NCI-H1436 (cell line): ENCODE results near the gene RAB43.
"Not testable (repeated sequence)": the region's sequence is repeated elsewhere in the genome, so short reads cannot be mapped to it uniquely, and the experiment has no call there.

Experiments
- DNase-seq: peaks from one replicate; lab custom pipeline; 2025; lab: John Stamatoyannopoulos, UW

Gene RAB43

GRCh38 chr3:129121016-129121791 lies 400 bp downstream of the RAB43 start:
- no peak for DNase-seq

- DNase-seq = no peak
Measured at GRCh38 chr3:129120254-129121004, 1.2 kb downstream of the RAB43 start.

GRCh38 chr3:129119365-129120100 lies 2.1 kb downstream of the RAB43 start:
- DNase-seq = no peak

DNA sequence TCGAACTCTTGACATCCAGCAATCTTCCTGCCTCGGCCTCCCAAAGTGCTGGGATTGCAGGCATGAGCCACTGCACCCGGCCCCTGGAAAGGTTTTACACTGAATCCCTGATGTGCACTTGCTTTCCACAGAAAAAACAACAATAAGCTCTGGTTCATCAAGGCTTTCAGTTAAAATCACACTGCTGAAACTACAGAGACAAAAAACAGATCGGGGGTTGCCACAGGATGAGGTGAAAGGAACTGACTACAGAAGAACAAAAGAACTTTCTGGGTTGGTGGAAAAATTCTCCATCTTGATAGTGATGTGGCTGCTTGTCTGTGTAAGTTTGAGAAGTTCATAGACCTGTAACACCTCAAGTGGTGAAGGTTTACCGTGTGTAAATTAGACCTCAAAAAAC lies 2.9 kb downstream of the RAB43 start:
- DNase-seq = no peak

GRCh38 chr3:129117134-129117533 lies 4.5 kb downstream of the RAB43 start:
- no peak for DNase-seq

GRCh38 chr3:129116482-129116946 lies 5.1 kb downstream of the RAB43 start:
- no peak for DNase-seq

DNA sequence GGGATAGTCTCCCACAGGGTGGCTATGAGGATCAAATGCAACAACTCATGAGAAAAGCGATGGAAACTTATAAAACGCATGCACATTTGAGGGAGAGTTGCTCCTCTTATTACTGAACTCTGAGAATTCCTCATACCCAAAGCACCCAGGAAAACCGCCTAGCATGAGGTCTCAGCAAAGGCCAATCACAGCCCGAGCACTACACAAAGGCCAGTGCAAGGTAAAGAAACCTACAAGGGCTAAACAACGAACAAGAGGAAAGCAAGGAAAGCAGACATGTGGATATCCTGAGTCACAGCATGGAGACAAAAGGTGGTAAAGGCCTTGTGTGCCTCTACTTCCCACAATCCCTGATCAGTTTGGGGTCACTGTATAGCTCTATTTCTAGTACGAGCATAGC lies 7.1 kb downstream of the RAB43 start:
- no peak for DNase-seq

DNA sequence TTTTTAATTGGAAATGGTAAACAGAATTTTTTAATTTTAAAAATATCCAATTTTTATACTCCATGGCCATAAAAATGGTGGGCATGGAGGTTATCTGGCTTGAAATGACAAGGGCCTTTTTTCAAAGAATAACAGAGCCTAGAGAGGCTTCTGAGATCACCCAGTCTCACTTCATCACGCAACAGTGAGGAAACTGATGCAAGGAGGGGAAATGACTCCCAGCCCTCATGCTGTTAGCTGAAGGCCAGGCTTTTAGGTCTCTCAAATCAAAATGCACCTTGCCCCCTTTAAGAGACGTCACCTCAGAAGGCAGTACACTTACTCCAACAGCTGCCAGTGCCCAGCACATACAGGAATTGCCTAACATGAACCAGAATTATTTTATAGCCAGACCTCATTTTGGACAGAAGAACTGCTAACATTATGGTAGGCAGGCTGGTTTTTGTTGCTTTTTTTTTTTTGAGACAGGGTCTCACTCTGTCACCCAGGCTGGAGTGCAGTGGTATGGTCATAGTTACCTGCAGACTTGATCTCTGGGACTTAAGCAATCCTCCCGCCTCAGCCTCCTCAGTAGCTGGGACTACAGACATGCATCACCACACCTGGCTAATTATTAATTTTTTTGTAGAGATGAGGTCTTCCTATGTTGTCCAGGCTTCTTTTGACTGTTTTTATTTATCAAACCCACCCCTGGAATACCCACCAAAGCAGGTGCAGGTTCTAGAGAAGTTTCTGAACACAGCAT lies 9.1 kb downstream of the RAB43 start:
- DNase-seq = no peak

DNA sequence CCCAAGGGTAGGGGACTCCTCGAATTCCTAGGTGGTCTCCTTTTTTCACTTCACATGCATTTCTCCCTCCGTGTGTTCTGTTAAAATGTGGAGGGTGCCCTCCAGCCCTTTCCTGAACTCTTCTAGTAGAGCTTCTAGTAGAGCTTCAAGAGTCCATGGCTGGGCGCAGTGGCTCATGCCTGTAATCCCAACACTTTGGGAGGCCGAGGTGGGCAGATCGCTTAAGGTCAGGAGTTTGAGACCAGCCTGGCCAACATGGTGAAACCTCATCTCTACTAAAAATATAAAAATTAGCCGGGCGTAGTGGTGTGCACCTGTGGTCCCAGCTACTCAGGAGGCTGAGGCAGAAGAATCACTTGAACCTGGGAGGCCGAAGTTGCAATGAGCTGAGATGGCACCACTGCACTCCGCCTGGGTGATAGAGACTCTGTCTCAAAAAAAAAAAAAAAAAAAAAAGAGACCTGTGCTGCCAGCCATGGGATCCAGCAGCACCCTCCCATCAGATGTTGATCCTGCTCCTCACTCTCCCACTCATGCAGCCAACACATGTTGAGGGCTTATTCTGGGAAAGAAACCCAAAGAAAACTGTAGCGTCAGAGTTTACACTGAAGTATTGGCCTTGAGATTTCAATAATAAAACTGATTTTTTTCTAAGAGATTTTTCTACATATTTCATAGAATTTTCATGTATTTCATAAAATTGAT lies 10.4 kb downstream of the RAB43 start:
- DNase-seq = not testable (repeated sequence)

DNA sequence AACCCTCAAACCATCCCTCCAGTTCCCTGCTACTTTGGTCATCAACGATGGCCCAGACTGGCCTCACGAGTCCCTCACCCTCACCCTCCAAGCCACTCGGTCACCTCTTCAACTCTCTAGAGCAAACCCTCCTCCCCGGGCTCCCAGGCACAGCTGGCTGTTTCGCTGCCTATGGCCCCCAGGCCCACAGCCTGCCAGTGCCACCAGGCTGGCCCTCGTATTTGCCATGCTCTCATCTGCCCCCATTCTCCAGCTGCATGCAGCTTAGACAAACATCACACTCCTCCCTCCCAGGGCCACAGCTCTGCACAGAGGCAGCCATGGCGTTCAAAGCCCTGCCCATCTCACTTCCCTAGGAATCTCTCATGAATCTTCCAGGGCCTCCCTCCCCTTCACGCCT lies 13.8 kb downstream of the RAB43 start:
- no peak for DNase-seq

- no peak for DNase-seq
Measured at GRCh38 chr3:129106866-129107565, 14.6 kb downstream of the RAB43 start.

- DNase-seq = no peak
Measured at GRCh38 chr3:129106320-129106719, 15.3 kb downstream of the RAB43 start.

DNA sequence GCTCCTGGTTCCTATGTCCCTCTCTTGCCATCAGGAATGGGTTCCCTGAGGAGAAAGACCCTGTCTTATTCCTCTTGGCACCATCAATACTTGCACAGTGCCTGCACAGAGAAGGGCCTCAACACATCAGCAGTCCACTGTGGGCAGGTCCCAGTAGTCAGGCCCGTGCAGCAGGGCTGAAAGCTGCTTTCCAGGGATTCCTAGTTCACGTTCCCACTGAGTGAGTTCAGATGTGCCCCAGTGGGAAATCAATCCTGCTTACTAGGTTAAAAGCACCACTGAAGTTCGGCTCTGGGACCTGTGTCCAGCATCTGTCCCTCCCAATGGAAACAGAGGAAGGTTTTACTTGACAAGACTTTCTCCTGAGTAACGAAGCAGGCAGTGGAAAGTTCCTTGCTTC lies 15.7 kb downstream of the RAB43 start:
- no peak for DNase-seq

DNA sequence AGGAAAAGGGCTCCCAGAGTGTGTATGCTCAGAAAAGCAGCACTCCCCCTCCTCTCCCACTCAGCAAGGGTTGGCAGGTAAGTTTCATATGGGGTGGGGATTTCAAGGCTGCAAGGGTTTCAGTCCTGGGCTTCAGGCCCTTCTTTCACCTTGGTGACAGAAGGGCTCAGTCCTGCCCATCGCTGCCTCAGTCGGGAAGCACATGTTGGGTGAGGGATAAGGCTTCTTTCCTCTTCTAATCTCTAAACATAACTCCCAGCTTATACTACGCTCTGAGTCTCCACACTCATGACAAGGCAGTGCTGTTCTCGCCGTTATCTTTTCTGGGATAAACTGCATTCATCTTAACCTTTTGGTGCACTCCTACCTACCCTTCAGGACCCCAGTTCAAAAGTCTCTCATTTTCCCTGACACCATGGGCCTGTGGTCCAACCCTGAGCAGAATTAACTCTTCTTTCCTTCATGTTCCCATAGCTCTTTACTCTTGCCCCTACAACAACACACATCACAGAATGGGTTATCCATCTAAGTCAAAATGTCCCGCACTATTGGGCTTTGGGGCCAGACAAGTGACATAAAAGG lies 17.0 kb downstream of the RAB43 start:
- DNase-seq = no peak

DNA sequence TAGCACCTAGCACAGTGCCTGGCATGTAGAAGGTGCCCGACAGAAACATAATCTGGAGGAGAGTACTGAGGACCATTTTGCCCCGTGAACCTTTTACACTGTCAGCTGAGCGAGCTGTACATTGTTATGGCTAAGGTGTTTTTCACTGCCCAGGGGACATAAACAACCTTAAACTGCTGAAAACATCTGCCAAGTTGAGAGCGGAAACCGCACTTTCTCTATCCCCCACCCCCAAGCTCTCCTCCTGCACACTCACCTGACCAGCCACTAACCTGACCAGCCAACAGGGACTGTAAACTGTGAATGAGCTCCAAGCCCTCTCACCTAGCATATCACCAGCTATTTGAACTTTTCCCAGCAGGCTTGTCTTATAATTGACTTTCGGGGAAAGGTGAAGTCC lies 17.6 kb downstream of the RAB43 start:
- DNase-seq = no peak

GRCh38 chr3:129103296-129103695 lies 18.3 kb downstream of the RAB43 start:
- DNase-seq = no peak

- no peak for DNase-seq
Measured at GRCh38 chr3:129101370-129102138, 20.1 kb downstream of the RAB43 start.

GRCh38 chr3:129100274-129100673 lies 21.3 kb downstream of the RAB43 start:
- DNase-seq = no peak

DNA sequence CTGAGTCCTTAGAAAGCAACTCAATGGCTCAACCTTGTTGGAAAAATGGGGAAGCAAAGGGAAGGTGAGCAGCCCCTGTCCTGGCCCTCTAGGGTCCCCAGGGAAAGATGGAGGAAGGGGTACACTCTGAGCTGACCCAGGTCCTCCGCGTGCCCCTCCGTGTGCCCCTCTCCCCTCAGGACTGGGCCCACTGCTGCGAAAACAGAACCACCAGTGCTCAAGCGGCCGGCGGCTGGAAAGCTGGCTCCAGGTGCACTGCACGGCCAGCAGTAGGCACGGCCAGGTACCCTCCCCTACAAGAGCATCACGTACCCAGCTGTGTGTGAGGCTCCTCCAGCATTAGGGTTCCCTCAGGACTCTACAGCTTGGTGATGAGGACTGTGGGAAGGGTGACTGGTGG lies 26.3 kb downstream of the RAB43 start:
- no peak for DNase-seq

- not testable (repeated sequence) for DNase-seq
Measured at GRCh38 chr3:129088312-129088711, 33.3 kb downstream of the RAB43 start.
